HG03280 (cell line): ENCODE data around the gene PSMA8.
"Not testable (repeated sequence)": the region's sequence is repeated elsewhere in the genome, so short reads cannot be mapped to it uniquely, and the experiment has no call there.

Source experiments
- ATAC-seq: cut with Tn5 transposase; IDR thresholded peaks from one replicate; pipeline ENCODE4 v1.9.1; 2021; ENCODE audit warnings: mild to moderate bottlenecking, moderate library complexity; ENCODE audit not compliant: unreplicated experiment

The PSMA8 gene

GRCh38 chr18:26228562-26229260, 95.0 kb downstream of the PSMA8 start:
- no peak for ATAC-seq

- ATAC-seq, result no peak
These were observed 96.8 kb downstream of the PSMA8 start for GRCh38 chr18:26230497-26230896.

- ATAC-seq, result no peak
These were observed 99.5 kb downstream of the PSMA8 start for GRCh38 chr18:26233208-26233607.

GRCh38 chr18:26237363-26237762, 103.7 kb downstream of the PSMA8 start:
- not testable (repeated sequence) for ATAC-seq

GRCh38 chr18:26238718-26239117, 105.0 kb downstream of the PSMA8 start:
- ATAC-seq, result not testable (repeated sequence)

- not testable (repeated sequence) for ATAC-seq
These were observed 108.7 kb downstream of the PSMA8 start for GRCh38 chr18:26242392-26242791.
